RPMI7951 (cell line): ENCODE data around the gene VWA5B1. TPM values are rescaled to one million over a fixed set of nuclear protein-coding genes. Genes with fewer than 3 reads are reported as not detected.
A peak's percentile ranks its signal among the peaks of the same experiment; 100 is the strongest.
"Not testable (repeated sequence)": the region's sequence is repeated elsewhere in the genome, so short reads cannot be mapped to it uniquely, and the experiment has no call there.

Experiments used
- DNase-seq: peaks from one replicate; pipeline ENCODE4 v3.0.0-alpha.2; 2012; ENCODE audit warnings: low read depth
- total RNA-seq: library from RNA; depleted of rRNA; stranded (reverse); fragments of >200 nt; shearing (Covaris generic); gene quantifications from 2 replicates; pipeline ENCODE4 v1.2.3, GENCODE V29; 2014; rRNA removed

Gene VWA5B1, protein sequence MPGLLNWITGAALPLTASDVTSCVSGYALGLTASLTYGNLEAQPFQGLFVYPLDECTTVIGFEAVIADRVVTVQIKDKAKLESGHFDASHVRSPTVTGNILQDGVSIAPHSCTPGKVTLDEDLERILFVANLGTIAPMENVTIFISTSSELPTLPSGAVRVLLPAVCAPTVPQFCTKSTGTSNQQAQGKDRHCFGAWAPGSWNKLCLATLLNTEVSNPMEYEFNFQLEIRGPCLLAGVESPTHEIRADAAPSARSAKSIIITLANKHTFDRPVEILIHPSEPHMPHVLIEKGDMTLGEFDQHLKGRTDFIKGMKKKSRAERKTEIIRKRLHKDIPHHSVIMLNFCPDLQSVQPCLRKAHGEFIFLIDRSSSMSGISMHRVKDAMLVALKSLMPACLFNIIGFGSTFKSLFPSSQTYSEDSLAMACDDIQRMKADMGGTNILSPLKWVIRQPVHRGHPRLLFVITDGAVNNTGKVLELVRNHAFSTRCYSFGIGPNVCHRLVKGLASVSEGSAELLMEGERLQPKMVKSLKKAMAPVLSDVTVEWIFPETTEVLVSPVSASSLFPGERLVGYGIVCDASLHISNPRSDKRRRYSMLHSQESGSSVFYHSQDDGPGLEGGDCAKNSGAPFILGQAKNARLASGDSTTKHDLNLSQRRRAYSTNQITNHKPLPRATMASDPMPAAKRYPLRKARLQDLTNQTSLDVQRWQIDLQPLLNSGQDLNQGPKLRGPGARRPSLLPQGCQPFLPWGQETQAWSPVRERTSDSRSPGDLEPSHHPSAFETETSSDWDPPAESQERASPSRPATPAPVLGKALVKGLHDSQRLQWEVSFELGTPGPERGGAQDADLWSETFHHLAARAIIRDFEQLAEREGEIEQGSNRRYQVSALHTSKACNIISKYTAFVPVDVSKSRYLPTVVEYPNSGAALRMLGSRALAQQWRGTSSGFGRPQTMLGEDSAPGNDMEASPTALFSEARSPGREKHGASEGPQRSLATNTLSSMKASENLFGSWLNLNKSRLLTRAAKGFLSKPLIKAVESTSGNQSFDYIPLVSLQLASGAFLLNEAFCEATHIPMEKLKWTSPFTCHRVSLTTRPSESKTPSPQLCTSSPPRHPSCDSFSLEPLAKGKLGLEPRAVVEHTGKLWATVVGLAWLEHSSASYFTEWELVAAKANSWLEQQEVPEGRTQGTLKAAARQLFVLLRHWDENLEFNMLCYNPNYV
- not detected in 2 replicates for total RNA-seq

DNA sequence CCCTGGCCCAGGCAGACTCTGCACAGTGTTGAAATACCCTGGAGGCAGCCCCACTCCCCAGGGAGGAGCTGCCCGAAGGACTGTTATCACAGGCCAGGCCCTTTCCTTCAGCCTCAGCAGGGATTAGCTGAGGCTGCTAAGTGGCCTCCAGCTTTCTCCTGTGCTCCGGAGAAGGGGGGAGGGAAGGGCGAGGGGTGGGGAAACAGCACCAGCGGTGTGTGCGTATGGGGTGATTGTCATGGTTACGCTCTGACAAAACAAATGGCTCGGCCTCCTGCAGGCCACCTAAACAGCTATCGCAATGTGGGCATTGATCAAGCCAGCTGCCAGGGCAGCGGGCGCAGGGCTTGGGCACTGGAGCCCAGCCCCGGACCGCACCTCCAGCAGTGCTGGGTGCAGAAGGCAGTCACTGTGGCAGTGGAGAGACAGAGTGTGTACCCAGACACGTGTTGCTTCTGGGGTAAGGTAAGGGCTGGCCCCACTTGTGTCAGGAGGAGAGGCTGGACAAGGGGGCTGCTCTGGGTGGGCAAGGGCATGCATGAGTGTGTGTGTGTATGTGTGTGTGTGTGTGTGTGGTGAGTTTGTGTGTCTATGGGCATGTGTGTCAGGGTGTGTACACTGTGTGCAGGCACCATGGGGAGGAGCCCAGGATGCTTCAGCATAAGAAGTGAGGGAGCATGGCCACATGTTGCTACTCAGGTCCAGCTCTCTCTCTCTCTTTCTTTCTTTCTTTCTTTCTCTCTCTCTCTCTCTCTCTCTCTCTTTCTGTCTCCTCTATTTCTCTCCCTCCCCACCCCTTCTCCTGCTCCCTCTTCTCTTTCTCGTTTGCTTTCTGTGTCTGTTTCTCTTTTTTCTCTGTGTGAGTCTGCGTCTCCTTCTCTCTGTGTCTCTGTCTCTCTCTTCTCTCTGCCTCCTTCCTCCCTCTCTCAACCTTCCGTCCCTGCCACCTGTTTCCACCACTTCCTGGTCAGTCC lies at the start of gene VWA5B1:
Gene VWA5B1, plus strand, starts transcription at position 252 of the 974 bp plus-strand sequence. CDS start 19,727 bp downstream, outside the sequence.
- DNase-seq, result peak; percentile 6

DNA sequence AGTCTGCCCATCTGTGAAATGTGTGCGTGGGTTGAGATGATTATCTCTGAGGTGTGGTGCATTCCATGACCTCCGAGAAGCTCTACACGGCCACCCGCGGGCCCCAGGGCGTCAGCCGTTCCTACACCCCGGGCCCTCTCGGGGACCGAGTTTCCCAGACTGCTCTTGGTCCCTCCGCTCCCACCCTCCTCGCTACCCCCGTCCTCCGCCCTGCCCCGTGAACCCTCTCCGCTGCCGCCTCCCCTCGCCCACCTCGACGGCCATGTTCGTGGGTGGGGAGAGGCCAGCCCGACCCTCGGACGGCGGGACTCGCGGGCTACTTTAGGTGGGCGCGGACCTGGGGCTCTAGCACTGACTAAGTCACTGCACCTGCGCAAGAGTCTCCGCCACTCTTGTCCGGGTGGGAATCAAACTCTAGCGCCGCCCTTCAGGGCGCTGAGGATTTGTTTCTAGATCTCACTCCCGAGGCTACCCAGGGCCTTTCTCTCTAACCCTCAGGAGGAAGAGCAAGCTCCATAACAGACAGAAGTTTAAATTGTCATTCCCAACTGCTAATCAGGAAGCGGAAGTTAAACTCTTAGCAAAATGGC lies 47.7 kb upstream of the VWA5B1 start:
- DNase-seq, result no peak

DNA sequence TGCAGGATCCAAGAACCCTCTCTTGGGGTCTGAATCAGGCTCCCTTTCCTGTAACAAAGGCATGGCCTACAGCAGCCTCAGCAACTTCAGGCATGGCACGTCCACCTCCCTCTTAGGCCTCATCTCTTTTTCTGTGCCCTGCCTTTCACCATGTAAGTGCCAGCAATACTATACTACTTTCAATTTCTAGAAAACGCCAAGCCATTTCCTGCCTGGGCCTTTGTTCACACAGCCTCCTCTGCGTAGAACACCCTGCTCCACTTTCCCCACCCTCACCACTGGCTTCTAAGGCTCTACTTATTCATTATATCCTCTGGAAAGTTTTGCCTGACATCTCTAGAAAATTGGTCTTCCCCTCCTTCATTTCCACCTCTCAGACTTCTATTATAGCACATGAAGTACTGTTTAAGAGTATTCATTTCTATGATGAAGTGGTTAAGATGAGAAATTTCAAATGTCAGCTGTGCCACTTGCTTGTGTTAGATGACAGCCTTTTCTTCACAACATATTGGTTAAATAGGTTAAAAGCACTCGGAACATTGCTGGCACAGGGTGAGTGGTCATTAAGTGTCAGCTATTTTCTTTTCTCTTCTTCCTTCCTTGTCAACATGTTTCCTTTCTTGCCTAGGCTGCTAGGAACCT lies 41.6 kb upstream of the VWA5B1 start:
- DNase-seq, result no peak

DNA sequence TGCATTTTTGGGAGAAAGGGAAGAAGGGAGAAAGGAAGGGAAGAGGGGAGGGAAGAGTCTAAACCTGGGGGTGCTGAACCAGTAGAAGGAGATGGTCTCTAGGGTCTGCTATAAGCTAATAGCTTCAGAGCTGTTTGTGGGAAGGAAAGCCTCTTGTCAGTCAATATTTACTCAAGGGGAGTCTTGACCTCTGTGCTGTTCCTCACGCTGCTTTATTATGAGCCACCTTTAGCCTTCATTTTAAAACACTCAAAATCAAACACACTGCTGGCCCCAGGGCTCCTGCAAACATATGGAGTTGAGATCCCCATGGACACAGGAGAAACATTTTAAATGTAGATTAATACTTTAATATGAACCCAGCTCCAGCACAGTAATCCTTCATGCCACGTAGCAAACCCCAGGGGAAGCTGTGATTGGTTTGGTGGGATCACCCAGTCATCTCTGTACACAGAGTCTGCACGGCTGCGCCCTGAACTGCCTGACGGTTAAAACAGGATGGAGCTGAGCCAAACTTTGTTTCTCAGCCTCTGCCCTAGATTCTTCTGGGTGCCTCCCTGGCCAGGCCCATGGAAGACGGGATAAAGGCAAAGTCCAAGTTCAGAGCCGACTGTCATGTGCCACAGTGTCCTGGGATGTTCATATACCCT lies 40.2 kb upstream of the VWA5B1 start:
- peak; percentile 29 for DNase-seq

DNA sequence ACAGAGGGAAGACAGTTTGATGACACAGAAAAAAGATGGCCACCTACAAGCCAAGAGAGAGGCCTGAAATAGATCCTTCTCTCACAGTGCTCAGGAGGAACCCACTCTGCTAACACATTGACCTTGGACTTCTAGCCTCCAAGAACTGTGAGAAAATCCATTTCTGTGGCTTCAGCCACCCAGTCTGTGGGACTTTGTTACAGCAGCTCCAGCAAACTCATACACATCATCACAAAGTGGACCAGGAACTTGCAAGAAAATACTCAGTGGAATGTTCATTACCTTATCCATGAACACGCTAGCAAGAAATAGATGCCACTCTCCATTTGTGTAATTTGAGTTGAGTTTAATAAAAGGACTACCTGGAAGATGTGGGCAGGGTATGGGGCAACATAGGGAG lies 38.1 kb upstream of the VWA5B1 start:
- no peak for DNase-seq

DNA sequence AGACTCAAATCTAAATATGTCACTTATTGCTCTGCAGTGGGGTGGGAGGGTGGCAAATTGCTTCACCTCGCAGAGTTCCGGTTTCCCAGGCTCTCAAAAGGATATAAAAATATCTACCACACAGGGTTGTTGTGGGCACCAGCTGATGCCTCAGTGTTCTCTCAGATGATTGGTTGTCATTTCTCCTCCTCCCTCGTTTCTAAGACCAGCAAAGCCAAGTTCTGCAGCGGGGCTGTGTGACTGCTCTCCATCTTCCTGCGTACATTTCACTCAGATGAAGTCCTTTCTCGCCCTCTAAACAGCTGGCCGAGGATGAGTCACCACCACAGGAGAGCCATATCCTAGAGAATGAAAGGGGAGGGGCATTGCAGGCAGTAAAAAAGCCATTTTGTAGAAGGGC lies 35.0 kb upstream of the VWA5B1 start:
- peak; percentile 91 for DNase-seq

DNA sequence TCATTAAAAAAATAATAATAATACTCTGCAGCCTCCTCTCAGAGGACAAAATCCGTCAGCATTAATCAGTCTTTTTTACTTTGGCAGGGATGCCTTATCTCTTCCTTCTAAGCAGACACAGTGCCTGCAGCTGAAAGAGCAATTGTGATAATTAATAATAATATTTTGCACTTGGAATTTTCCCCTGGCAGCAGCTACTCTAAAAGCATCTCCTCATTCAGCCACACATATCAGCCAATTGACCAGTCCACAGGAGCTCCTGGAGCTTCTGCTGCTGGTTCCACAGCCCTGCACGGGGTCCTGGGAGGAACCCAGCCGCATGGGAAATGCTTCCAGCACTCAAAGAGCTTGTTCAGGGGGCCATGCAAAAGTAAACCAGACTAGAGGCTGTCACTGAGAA lies 31.0 kb upstream of the VWA5B1 start:
- DNase-seq, result no peak

DNA sequence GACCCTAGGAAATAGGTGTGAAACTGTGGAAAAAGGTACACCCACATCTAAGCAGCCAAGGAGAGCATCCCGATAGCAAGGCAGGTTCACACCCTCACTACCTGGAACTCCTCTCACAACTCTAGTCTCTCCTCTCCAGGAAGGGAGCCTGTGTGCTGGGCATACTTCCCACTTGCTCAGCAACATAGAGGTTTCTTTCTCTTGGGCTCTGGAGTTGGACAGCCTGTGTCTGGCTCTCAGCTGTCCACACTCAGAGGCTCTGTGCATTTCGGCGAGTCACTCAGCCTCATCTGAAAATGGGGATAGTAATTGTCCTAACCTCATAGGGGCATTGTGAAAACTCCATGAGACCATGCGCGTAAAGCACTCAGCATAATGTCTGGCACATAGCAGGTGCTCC lies 29.6 kb upstream of the VWA5B1 start:
- DNase-seq, result no peak

DNA sequence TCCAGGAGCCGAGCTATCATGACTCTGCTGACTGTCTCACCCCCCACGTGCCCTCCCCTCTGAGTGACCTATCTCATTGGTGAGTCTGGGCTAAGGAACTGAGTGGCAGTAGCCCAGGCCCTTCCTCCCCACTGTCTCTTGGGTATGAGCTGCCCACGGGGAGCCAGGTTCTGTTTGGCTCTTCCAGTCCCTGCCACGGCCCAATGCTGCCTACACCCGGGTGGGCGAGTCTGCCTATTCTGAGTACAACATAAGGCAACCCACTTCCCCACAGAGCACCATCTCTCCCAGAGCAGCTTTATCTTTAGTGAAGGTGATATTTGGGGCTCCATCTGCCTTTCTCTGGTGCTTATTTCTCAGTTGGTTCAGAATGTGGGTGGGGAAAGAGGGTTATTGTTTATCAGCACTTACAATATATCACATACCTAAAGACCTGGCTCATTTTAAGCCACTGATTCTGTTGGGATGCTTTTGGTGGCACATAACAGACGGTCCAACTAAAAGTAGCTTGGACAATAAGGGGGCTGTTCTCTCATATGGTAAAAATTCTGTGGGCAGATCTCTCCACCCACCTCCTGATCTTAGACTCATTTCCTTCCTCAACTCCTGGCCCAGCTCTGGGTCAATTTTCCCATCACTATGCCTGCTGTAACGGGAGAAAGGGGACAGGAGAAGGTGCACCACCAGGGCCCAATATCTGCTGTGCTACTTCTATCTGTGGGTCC lies 27.7 kb upstream of the VWA5B1 start:
- DNase-seq, result no peak

DNA sequence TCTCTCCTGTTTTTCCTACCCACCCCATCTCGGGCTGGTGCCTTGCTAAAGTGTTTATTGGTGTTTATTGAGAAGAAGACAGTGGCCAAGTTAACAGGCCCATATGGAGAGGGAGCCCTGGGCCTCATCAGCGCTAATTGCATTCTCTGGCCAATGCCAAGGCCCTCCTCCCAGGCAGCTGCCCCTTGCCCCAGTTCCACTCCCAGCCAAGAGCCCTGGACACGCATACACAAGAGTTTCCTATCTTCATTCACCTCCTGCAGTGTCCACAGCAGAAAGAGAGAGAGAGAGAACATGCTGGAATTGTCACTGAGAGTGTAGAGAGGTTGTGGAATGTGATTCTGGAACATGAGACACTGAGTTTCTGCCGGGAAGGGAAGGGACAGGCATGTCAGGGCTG lies 25.4 kb upstream of the VWA5B1 start:
- no peak for DNase-seq

DNA sequence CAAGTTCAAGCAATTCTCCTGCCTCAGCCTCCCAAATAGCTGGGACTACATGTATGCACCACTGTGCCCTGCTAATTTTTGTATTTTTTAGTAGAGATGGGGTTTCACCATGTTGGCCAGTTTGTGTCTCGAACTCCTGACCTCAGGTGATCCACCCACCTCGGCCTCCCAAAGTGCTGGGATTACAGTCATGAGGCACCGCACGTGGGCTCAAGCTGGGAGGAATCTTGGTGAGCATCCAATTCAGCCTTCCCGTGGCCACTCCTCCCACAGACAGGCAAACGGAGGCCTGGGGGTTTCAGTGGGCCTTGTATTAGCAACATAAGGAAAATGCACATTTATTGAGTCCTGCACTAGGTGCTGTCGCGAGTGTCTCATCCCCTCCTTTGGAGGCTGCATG lies 24.5 kb upstream of the VWA5B1 start:
- DNase-seq, result no peak

DNA sequence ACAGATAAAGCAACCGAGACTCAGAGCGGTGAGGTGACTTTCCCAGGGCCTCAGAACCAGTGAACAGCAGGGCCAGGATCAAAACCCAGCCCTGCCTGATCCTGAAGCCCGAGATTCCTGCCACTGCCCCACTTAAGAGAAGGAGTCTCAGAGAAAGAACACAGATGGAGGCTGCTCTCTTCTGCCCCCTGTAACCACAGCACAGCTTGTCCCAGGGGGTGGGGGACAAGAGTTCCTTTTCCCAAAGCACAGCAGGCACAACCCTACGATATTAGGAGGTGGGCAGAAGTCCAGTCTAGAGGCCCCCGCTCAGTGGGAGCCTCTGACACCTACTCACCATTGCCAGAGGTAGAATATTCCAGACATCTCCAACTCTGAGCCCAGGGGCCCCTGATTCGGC lies 24.0 kb upstream of the VWA5B1 start:
- DNase-seq, result no peak

DNA sequence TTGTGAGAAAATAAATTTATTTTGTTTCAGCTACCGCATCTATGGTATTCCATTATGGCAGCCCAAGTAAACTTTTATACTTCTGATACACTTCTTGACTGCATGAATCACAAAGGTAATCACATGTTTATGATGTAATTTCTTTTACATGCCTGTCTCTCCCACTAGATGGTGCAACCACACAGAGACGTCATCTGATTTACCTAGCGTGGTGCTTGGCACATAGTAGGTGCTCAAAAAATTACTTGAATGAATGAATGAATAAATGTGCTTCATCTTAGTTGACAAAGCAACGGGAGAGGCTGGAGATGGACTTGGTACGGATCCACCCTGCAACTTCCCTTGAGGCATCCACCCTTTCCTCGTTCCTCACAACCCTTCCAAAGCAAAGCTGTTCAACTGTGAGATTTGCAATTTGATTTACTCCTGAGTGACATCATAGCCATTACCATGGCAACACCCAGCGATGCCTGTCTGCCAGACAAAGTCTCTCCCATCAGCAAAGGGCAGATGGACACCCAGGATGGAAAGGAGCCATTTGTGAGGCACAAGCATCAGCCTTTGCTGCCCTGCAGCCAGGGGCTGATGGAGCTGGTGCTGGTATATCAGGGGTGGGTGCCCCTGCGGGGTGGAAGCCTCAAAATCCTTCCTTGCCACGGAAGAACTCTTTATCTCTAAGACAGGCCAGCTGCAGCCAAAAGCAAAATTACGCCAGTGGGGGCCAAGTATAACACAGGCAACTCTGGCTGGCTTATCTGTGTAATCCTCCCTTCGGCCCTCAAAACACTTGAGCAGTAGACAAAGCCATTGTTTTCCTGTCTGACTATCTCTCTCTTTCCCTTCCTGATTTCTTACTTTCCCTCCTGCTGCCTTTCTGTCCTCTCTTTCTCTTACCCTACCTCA lies 18.9 kb upstream of the VWA5B1 start:
- no peak for DNase-seq

DNA sequence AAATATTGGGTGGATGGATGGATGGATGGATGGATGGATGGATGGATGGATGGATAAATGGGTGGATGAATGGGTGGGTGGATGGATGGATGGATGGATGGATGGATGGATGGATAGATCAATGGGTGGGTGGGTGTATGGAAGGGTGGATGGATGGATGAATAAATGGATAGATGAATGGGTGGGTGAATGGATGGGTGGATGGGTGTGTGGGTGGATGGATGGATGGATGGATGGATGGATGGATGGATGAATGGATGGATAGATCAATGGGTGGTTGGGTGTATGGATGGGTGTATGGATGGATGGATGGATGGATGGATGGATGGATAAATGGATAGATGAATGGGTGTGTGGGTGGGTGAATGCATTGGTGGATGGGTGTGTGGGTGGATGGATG lies 17.0 kb upstream of the VWA5B1 start:
- not testable (repeated sequence) for DNase-seq

DNA sequence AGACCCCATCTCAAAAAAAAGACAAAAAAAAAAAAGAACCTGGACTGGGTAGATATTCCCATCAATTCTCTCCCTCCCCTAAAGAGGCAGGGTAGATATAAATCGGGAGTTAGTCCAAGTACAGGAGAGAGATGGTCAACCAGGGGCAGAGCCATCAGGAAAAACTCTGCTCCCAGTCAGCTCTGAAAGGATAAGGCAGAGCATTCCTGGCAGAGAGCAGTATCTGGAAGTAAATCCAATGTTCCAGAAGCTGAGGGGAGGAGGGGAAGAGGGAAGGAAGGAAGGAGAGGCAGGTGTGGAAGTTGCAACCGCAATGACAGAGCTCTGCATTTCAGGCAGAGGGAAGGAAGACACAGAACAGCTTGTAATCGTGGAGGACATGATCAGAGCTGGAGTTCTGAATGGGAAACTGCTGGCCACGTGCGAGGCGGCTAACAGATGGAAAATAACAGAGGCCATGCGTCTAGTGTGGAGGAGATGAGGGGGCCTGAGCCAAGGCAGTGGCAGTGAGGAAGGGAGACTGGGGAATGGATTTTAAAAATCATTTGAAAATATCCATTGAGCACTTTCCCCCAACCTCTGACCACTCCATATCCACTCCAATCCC lies 15.3 kb upstream of the VWA5B1 start:
- no peak for DNase-seq

DNA sequence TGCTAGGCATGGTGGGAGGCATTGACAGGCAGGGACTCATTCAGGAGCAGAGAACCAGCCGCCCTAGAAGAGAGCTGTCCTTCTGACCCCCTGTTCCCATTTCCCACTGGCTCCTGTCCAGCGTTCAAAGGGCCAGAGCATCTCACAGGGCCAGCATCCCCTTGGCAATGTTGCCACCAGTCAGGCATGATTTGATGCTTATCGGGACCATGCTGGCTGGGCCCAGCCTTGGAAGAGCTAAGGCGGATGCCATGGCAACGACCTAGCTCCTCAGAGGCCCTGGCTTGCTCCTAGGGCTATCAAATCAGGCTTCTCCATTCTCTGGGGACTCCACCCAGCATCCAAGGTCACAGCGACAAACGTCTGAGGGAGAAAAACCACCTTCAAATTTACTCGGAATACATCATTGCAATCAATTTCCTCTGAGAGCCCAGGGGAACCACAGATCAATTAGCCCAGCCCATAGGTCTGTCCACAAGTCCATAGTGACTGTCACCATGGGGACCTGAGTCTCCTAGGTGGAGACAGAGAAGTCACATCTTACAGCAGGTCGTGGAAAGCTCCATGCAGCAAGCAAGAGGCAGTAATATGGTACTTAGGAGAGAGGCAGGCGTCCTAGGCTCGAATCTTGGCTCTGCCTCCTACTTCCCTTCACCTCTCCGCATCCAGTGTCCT lies 14.1 kb upstream of the VWA5B1 start:
- no peak for DNase-seq

DNA sequence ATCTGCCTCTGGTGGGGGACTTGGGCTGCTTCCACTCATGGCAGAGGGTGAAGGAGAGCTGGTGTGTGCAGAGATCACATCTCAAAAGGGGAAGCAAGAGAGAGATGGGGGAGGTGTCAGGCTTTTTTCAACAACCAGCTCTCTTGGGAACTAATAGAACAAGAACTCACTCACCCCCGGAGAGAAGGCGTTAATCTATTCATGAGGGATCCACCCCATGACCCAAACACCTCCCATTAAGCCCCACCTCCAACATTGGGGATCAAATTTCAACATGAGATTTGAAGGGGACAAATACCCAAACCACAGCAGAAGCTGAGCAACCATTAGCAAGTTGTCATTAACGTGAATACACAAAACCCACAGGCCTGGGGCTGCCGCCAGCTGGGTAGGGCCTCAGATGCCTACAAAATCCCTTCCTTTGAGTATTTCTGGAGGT lies 12.0 kb upstream of the VWA5B1 start:
- DNase-seq, result peak; percentile 9
